ENCODE measurements around the gene MKI67.
A peak's percentile ranks its signal among the peaks of the same experiment; 100 is the strongest.
"Not testable (repeated sequence)": the region's sequence is repeated elsewhere in the genome, so short reads cannot be mapped to it uniquely, and the experiment has no call there.

Gene MKI67

DNA sequence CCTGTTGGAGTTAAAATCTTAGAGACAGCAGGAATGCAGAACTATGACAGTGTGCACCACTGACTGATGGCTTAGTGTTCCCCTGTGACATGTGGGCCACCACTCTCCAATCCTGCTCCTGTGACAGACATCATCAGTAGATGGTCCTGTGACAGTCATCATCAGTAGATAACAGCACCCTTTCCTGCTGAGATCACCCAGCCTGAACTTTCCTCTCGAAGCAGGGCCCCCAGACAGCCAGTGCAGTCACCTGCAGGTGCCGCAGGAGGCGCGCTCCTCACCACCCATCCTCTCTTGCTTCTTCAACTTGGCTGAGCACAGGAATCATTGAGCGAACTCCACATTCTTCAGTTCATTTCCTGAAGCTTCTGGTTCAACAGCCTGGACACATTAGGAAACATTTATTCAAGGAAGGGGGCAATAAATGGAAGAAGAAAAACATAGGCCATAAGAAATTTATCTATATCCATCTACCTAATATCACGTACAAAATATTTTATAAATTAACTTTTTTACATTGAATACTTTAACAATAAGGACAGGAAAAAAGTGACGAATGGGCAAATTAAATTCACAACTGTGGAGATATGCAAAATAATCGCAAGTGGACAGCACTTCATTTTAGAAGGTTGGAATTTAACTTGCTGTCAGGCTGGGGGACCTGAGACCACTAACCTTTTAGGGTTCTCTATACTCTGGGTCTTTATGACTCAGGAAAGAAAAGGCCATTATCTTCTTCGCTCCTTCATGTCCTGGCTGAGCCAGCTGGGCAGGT, 32.0 kb upstream of the MKI67 start:
- no peak overlapping the region for H3K27ac Mint-ChIP-seq
- no peak for DNase-seq (ENCODE audit: low spot score)
- H3K27me3 Mint-ChIP-seq (ENCODE audit: low read depth), result peaks cover 21% of the 10 kb centered on the region
- no peaks in the 10 kb centered on the region for H3K9me3 Mint-ChIP-seq
- no peak overlapping the region for H3K4me3 Mint-ChIP-seq
- peaks cover 17% of the 10 kb centered on the region for H3K4me1 Mint-ChIP-seq (ENCODE audit: low read depth)
- H3K36me3 Mint-ChIP-seq (ENCODE audit: low read depth), result no peaks in the 10 kb centered on the region

DNA sequence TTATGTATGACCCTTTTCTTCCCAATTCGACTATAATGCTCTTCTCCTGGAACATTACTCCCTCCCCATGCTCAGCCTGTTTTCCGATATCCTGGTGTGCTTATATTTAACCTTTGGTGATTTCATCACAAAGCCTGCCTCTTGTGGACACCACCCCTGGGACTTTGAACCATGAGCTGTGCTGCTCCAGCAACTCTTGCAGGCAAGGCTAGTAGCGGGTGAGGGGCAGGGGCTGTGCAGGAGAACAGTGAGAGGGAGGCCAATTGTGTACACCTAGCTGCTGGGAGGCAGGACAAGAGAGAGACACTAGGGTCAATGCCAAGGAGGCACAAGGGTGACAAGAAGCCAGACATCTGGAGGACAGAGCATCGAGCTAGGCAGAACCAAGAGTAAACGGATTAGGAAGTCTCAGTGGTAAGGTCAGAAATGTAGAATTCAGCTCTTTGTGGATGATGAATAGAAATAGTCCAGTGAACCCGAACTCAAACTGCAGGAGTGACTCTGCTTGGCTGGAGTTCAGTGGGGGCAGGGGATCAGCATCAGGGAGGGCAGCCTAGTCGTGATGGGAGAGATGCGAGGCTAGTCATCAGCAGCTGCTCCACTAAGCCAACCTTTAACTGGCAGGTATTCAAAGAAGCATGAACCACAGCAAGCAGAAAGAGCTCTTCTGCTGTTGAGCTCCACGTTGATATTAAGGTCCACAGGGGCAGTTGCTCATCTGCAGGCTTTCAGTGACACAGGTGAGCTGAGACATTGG, 31.0 kb upstream of the MKI67 start:
- H3K4me1 Mint-ChIP-seq (ENCODE audit: low read depth), result peaks cover 17% of the 10 kb centered on the region
- no peak overlapping the region for H3K4me3 Mint-ChIP-seq
- no peaks in the 10 kb centered on the region for H3K36me3 Mint-ChIP-seq (ENCODE audit: low read depth)
- no peak overlapping the region for H3K27ac Mint-ChIP-seq
- no peak for DNase-seq (ENCODE audit: low spot score)
- no peaks in the 10 kb centered on the region for H3K9me3 Mint-ChIP-seq
- peaks cover 24% of the 10 kb centered on the region for H3K27me3 Mint-ChIP-seq (ENCODE audit: low read depth)

DNA sequence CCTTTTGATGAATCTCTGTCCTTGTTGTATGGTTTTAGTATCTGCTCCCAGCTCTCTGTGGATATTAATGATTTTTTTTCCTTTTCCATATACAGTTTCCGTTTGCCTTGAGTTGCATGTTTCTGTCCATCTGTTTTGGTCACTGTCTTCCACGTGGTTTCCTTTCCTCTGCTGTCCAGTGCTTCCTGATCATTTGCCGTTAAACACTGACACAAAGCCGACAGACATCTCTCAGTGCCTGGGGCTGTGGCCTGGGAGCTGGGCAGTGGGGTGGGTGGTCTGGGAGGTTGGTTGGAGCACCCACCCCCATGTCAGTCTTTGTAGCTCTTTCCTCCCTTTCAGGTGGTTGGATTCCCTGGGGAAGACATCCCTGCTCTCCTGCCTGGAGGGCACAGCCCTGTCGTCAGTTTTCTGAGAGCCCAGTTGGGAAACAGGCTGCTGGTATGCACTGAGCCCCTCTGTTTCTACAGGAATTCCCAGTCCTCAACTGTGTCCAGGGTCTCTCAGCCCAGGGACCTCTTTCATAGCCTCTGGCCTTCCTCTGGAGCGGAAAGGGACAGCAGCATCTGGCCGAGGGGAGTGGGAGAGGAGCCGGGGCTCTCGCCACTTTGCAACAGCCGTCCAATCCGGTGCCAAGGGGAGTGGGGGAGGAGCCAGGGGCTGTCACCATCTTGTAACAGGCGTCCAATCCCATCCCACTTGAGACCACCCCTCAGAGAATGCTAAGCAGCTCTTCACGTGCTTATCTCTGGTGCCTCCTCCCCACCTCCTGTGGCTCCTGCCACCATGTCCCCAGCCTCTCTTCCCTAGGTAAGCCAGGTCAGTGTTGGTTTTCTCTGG, 26.7 kb upstream of the MKI67 start:
- no peaks in the 10 kb centered on the region for H3K36me3 Mint-ChIP-seq (ENCODE audit: low read depth)
- peaks cover 1% of the 10 kb centered on the region for H3K4me1 Mint-ChIP-seq (ENCODE audit: low read depth)
- DNase-seq (ENCODE audit: low spot score), result no peak
- H3K27me3 Mint-ChIP-seq (ENCODE audit: low read depth), result peaks cover 29% of the 10 kb centered on the region
- no peak overlapping the region for H3K27ac Mint-ChIP-seq
- no peaks in the 10 kb centered on the region for H3K9me3 Mint-ChIP-seq
- H3K4me3 Mint-ChIP-seq, result no peak overlapping the region

DNA sequence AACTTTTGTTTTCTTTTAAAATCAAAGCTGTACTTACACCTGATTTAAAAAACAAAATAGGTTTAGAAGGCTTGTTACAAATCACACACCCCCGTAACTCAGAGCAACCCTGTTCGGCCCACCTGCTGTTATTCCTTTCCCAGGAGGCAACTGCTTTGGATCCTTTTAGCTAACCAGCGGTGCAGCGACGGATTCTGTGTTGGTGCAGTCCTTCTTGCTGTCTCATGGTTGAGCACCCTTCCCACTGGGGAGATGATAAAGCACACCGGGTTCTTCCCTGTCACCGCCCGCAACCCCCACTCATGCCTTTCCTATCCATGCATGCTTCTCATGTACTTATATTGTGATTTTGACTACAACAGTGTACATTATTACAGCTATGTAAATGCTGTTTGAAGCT, 24.8 kb upstream of the MKI67 start:
- H3K27ac Mint-ChIP-seq, result no peak overlapping the region
- peaks cover 7% of the 10 kb centered on the region for H3K4me1 Mint-ChIP-seq (ENCODE audit: low read depth)
- DNase-seq (ENCODE audit: low spot score), result no peak
- no peaks in the 10 kb centered on the region for H3K36me3 Mint-ChIP-seq (ENCODE audit: low read depth)
- H3K4me3 Mint-ChIP-seq, result peak overlapping the region; percentile 63
- H3K9me3 Mint-ChIP-seq, result no peaks in the 10 kb centered on the region
- H3K27me3 Mint-ChIP-seq (ENCODE audit: low read depth), result peaks cover 21% of the 10 kb centered on the region

DNA sequence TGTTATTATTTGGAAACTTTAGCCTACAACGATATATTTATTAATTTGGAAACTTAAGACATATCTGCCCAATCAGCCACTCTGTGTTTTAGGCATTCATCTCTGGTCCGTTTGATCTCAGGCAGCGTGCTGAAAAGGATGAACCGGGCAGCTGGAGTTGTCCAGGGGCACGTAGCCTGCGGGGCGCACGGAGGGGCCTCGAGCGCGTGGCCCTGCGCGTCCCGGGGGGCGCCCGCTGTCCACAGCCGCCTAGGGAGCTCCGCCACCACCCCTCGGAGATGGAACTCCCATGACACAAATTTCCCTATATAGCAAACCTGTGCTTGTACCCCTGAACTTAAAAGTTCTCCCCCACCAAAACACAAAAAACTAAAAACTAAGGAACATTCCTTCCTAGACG, 24.3 kb upstream of the MKI67 start:
- Mint-ChIP-seq H3K9me3 (peaks cover 5% of the 10 kb centered on the region), H3K27me3 (ENCODE audit: low read depth) (peaks cover 17% of the 10 kb centered on the region), H3K4me3 (peak overlapping the region; percentile 63), H3K4me1 (ENCODE audit: low read depth) (peaks cover 7% of the 10 kb centered on the region), H3K36me3 (ENCODE audit: low read depth) (no peaks in the 10 kb centered on the region), H3K27ac (no peak overlapping the region)
- DNase-seq (ENCODE audit: low spot score), result no peak

DNA sequence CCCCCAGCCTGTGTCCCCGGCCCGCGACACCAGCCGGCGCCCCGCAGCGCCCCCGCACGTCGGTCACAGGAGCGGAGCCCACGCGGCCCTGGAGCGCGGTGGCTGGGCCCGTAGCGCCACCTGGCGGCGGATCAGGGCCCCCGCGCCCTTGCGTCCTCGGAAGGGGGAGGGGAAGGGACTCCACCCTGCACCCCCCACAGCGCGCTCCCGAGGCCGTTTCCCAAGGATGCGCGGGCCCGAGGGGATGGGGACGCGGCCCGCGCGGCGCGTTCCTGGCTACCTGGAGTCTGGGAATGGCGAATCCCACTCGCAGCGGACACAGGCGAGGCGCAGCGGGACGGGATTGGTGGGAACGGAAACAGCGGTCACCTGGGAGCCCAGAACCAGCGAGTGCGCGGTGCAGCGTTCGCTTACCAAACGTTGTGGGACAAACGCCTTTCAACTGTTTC, 23.8 kb upstream of the MKI67 start:
- H3K4me1 Mint-ChIP-seq (ENCODE audit: low read depth), result peaks cover 7% of the 10 kb centered on the region
- H3K9me3 Mint-ChIP-seq, result peaks cover 10% of the 10 kb centered on the region
- H3K36me3 Mint-ChIP-seq (ENCODE audit: low read depth), result no peaks in the 10 kb centered on the region
- peak; percentile 75 for DNase-seq (ENCODE audit: low spot score)
- H3K27me3 Mint-ChIP-seq (ENCODE audit: low read depth), result peaks cover 18% of the 10 kb centered on the region
- peak overlapping the region; percentile 63 for H3K4me3 Mint-ChIP-seq
- H3K27ac Mint-ChIP-seq, result no peak overlapping the region

DNA sequence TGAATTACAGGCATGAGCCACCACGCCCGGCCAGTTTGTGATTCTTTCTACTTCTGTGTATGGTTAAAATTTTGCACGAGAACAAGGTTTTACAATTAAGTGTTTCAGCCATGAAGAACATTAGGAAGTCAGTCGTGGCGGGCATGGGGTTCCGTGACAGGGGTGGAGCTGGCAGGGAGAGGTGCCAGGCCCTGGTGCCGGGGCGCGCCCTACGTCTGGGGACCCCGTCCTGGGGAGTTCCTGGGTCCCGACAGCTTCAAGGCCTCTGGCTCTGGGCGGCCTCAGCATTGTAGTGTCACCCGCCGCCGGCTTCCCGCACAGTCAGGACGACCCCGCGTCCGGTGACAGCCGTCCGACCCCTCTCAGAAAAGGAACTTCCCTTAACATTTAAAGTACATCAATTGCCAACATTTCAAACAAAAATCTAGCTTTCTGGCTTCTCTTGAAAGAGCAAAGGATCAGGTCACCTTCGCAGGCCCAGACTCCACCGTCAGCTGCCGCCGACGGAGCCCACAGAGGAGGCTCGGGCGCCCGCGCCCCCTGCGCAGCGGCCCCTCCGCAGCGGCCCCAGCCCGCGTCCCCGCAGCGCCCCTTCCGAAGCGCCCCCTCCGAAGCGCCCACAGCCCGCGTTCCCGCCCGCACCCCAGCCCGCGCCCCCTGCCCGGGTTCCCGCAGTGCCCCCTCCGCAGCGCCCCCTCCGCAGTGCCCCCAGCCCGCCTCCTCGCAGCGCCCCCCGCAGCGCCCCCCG, 23.2 kb upstream of the MKI67 start:
- Mint-ChIP-seq H3K9me3 (peaks cover 14% of the 10 kb centered on the region), H3K36me3 (ENCODE audit: low read depth) (no peaks in the 10 kb centered on the region), H3K27ac (peak overlapping the region; percentile 33), H3K4me1 (ENCODE audit: low read depth) (peaks cover 10% of the 10 kb centered on the region), H3K27me3 (ENCODE audit: low read depth) (peaks cover 20% of the 10 kb centered on the region), H3K4me3 (peak overlapping the region; percentile 34)
- DNase-seq (ENCODE audit: low spot score), result no peak

DNA sequence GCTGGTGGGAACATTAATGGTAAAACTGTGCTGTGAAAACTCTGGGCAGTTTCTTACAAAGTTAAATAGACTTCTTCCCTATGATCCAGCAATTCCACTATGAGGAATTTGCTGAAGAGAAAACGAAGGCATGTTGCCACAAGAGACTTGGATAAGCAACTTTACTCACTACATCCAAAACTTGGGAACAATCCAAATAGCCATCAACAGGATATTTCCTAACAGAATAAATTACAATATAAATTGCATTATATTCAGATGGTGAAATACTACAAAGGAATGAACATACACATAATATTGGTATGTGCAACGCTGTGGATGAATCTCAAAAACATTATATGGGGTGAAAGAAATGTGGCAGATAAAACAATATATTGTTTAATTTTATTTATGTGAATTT, 21.4 kb upstream of the MKI67 start:
- H3K27ac Mint-ChIP-seq, result no peak overlapping the region
- no peak overlapping the region for H3K4me3 Mint-ChIP-seq
- no peak for DNase-seq (ENCODE audit: low spot score)

DNA sequence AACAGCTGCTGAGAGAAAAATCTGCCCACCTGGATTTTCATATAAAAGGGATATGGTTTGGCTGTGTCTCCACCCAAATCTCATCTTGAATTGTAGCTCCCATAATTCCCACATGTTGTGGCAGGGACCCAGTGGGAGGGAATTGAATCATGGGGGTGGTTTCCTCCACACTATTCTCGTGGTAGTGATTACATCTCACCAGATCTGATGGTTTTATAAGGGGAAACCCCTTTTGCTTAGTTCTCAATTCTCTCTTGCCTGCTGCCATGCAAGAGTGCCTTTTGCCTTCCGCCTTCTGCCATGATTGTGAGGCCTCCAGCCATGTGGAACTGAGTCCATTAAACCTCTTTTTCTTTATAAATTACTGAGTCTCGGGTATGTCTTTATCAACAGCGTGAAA, 20.8 kb upstream of the MKI67 start:
- H3K36me3 Mint-ChIP-seq (ENCODE audit: low read depth), result no peaks in the 10 kb centered on the region
- no peak overlapping the region for H3K4me3 Mint-ChIP-seq
- peaks cover 15% of the 10 kb centered on the region for H3K9me3 Mint-ChIP-seq
- peaks cover 12% of the 10 kb centered on the region for H3K4me1 Mint-ChIP-seq (ENCODE audit: low read depth)
- H3K27ac Mint-ChIP-seq, result no peak overlapping the region
- peak; percentile 46 for DNase-seq (ENCODE audit: low spot score)
- peaks cover 16% of the 10 kb centered on the region for H3K27me3 Mint-ChIP-seq (ENCODE audit: low read depth)

More for the DNA sequence above, 21.4 kb upstream of the MKI67 start:
- Mint-ChIP-seq H3K9me3 (peaks cover 15% of the 10 kb centered on the region), H3K36me3 (ENCODE audit: low read depth) (no peaks in the 10 kb centered on the region), H3K4me1 (ENCODE audit: low read depth) (peaks cover 12% of the 10 kb centered on the region), H3K27me3 (ENCODE audit: low read depth) (peaks cover 20% of the 10 kb centered on the region)

DNA sequence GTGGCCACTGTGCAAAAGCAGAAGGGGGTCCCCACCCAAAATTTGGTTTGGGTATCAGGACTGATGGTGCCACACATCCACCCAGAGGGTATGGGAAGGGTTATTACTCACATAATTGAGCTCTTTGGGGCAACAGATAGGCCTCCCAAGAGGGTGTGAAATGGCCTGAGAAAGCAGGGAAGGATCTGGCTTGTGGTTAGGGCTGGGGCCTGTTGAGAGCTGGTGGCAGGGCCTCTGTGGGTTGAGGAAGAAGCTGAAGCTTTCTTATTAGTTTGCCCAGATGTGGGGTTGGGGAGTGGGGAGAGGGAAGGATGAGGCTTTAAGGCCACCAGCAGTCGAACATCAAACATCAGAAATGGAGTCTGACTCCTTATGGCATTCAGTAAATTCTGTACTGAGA, 18.3 kb upstream of the MKI67 start:
- H3K4me1 Mint-ChIP-seq (ENCODE audit: low read depth), result peaks cover 11% of the 10 kb centered on the region
- H3K36me3 Mint-ChIP-seq (ENCODE audit: low read depth), result no peaks in the 10 kb centered on the region
- no peak overlapping the region for H3K4me3 Mint-ChIP-seq

DNA sequence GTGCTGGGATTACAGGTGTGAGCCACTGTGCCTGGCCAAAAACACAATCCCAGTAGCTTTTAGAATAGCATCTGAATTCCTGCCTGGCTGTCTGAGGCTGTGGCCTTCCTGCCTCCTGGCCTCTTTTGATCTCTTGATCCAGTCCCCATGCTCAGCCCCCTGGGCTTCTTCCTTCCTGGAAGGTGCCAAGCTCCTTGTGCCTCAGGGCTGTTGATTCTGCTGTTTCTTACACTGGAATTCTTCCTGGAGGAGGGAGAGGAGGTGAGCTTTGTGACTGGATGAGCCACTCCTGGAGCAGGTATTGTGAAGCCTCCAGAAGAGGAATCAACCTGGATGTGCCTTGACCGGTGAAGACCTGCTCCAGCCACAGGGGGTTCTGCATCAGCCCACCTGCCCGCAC, 17.3 kb upstream of the MKI67 start:
- H3K36me3 Mint-ChIP-seq (ENCODE audit: low read depth), result no peaks in the 10 kb centered on the region
- peaks cover 11% of the 10 kb centered on the region for H3K27me3 Mint-ChIP-seq (ENCODE audit: low read depth)
- DNase-seq (ENCODE audit: low spot score), result no peak
- H3K9me3 Mint-ChIP-seq, result peaks cover 15% of the 10 kb centered on the region
- H3K4me3 Mint-ChIP-seq, result no peak overlapping the region
- H3K27ac Mint-ChIP-seq, result no peak overlapping the region
- peaks cover 11% of the 10 kb centered on the region for H3K4me1 Mint-ChIP-seq (ENCODE audit: low read depth)

More for the DNA sequence above, 18.3 kb upstream of the MKI67 start:
- H3K27ac Mint-ChIP-seq, result no peak overlapping the region
- peaks cover 15% of the 10 kb centered on the region for H3K9me3 Mint-ChIP-seq
- peaks cover 11% of the 10 kb centered on the region for H3K27me3 Mint-ChIP-seq (ENCODE audit: low read depth)
- DNase-seq (ENCODE audit: low spot score), result no peak

DNA sequence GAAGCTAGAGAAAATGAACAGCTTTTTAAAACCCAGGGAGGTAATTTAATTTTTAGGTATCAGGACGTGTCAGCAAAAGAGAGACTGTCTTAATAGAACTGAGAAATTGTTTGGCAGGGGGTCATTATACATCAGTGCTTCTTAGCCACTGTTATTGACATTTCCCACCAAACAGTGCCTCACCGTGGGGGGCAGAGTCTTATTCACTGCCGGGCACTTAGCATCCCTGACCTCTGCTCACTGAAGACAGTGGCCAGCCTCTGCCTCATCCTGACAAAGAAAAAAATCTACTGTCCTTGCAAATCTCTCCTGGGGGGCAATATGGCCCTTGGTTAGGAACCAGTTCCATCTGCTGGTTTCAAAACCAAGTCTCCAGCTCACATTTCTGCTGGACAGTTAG, 14.2 kb upstream of the MKI67 start:
- DNase-seq (ENCODE audit: low spot score), result no peak
- Mint-ChIP-seq H3K4me1 (ENCODE audit: low read depth) (peaks cover 10% of the 10 kb centered on the region), H3K9me3 (peaks cover 9% of the 10 kb centered on the region), H3K36me3 (ENCODE audit: low read depth) (no peaks in the 10 kb centered on the region), H3K27ac (no peak overlapping the region), H3K4me3 (no peak overlapping the region), H3K27me3 (ENCODE audit: low read depth) (peaks cover 7% of the 10 kb centered on the region)

DNA sequence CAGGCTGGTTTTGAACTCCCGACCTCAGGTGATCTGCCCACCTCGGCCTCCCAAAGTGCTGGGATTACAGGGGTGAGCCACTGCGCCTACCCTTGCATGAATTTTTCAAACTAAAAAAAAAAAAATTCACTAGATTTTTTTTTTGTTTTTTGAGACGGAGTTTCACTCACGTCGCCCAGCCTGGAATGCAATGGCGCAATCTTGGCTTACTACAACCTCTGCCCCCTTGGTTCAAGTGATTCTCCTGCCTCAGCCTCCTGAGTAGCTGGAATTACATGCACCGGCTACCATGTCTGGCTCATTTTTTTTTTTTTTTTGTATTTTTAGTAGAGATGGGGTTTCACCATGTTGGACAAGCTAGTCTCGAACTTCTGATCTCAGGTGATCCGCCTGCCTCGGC, 12.2 kb upstream of the MKI67 start:
- DNase-seq (ENCODE audit: low spot score); H3K4me3 Mint-ChIP-seq; H3K4me1 Mint-ChIP-seq (ENCODE audit: low read depth); H3K9me3 Mint-ChIP-seq; H3K27ac Mint-ChIP-seq; H3K36me3 Mint-ChIP-seq (ENCODE audit: low read depth): not testable (repeated sequence)
- H3K27me3 Mint-ChIP-seq (ENCODE audit: low read depth), result peaks cover 13% of the 10 kb centered on the region
